ENCODE measurements around the gene FRMPD1.

FRMPD1 gene

GRCh38 chr9:37619806-37620205, 30.9 kb upstream of the FRMPD1 start:
- H3K27me3 ChIP-seq (replicated peaks; ENCODE audit: control insufficient read depth, insufficient read depth, low read length) = no peaks in the 10 kb centered on the region; the same call in 1 of the 2 replicates
- DNase-seq (ENCODE audit: extremely low read depth, insufficient read length) = no peak
- no peak overlapping the region for H3K4me3 ChIP-seq (replicated peaks; ENCODE audit: low read depth, low read length)
- no peaks in the 10 kb centered on the region for H3K36me3 ChIP-seq (ENCODE audit: control insufficient read depth, insufficient read depth, low read length)
- TF ChIP-seq CTCF (IDR thresholded peaks at IDR 0.05; ENCODE audit: insufficient read depth, low read length, poor library complexity, severe bottlenecking) = no peak

- no peak for TF ChIP-seq CTCF (IDR thresholded peaks at IDR 0.05; ENCODE audit: insufficient read depth, low read length, poor library complexity, severe bottlenecking)
- Histone ChIP-seq H3K27me3 (replicated peaks; ENCODE audit: control insufficient read depth, insufficient read depth, low read length) (no peaks in the 10 kb centered on the region; the same call in 1 of the 2 replicates), H3K36me3 (ENCODE audit: control insufficient read depth, insufficient read depth, low read length) (no peaks in the 10 kb centered on the region), H3K4me3 (replicated peaks; ENCODE audit: low read depth, low read length) (no peak overlapping the region)
- no peak for DNase-seq (ENCODE audit: extremely low read depth, insufficient read length)
Measured at GRCh38 chr9:37620396-37620795, 30.4 kb upstream of the FRMPD1 start.

GRCh38 chr9:37621273-37622121, 29.3 kb upstream of the FRMPD1 start:
- H3K36me3 ChIP-seq (ENCODE audit: control insufficient read depth, insufficient read depth, low read length) = no peaks in the 10 kb centered on the region
- TF ChIP-seq CTCF (IDR thresholded peaks at IDR 0.05; ENCODE audit: insufficient read depth, low read length, poor library complexity, severe bottlenecking) = no peak
- no peaks in the 10 kb centered on the region; the same call in 1 of the 2 replicates for H3K27me3 ChIP-seq (replicated peaks; ENCODE audit: control insufficient read depth, insufficient read depth, low read length)
- no peak overlapping the region for H3K4me3 ChIP-seq (replicated peaks; ENCODE audit: low read depth, low read length)
- DNase-seq (ENCODE audit: extremely low read depth, insufficient read length) = no peak

- Histone ChIP-seq H3K36me3 (ENCODE audit: control insufficient read depth, insufficient read depth, low read length) (no peaks in the 10 kb centered on the region), H3K27me3 (replicated peaks; ENCODE audit: control insufficient read depth, insufficient read depth, low read length) (no peaks in the 10 kb centered on the region; the same call in 1 of the 2 replicates), H3K4me3 (replicated peaks; ENCODE audit: low read depth, low read length) (no peak overlapping the region)
- no peak for DNase-seq (ENCODE audit: extremely low read depth, insufficient read length)
- TF ChIP-seq CTCF (IDR thresholded peaks at IDR 0.05; ENCODE audit: insufficient read depth, low read length, poor library complexity, severe bottlenecking) = no peak
Measured at GRCh38 chr9:37622462-37622861, 28.3 kb upstream of the FRMPD1 start.

GRCh38 chr9:37623267-37623666, 27.5 kb upstream of the FRMPD1 start:
- no peak for DNase-seq (ENCODE audit: extremely low read depth, insufficient read length)
- H3K4me3 ChIP-seq (replicated peaks; ENCODE audit: low read depth, low read length) = no peak overlapping the region
- TF ChIP-seq CTCF (IDR thresholded peaks at IDR 0.05; ENCODE audit: insufficient read depth, low read length, poor library complexity, severe bottlenecking) = no peak

More at GRCh38 chr9:37623267-37623666, 27.5 kb upstream of the FRMPD1 start:
- no peaks in the 10 kb centered on the region; the same call in 1 of the 2 replicates for H3K27me3 ChIP-seq (replicated peaks; ENCODE audit: control insufficient read depth, insufficient read depth, low read length)
- no peaks in the 10 kb centered on the region for H3K36me3 ChIP-seq (ENCODE audit: control insufficient read depth, insufficient read depth, low read length)
